HG03060 (cell line): ENCODE data around the gene CUL4B.
A peak's percentile ranks its signal among the peaks of the same experiment; 100 is the strongest.
"Not testable (repeated sequence)": the region's sequence is repeated elsewhere in the genome, so short reads cannot be mapped to it uniquely, and the experiment has no call there.

ENCODE experiments used
- ATAC-seq: cut with Tn5 transposase; IDR thresholded peaks from one replicate; pipeline ENCODE4 v1.9.1; 2021; ENCODE audit warnings: low read depth, moderate number of reproducible peaks; ENCODE audit not compliant: unreplicated experiment

The CUL4B gene

DNA sequence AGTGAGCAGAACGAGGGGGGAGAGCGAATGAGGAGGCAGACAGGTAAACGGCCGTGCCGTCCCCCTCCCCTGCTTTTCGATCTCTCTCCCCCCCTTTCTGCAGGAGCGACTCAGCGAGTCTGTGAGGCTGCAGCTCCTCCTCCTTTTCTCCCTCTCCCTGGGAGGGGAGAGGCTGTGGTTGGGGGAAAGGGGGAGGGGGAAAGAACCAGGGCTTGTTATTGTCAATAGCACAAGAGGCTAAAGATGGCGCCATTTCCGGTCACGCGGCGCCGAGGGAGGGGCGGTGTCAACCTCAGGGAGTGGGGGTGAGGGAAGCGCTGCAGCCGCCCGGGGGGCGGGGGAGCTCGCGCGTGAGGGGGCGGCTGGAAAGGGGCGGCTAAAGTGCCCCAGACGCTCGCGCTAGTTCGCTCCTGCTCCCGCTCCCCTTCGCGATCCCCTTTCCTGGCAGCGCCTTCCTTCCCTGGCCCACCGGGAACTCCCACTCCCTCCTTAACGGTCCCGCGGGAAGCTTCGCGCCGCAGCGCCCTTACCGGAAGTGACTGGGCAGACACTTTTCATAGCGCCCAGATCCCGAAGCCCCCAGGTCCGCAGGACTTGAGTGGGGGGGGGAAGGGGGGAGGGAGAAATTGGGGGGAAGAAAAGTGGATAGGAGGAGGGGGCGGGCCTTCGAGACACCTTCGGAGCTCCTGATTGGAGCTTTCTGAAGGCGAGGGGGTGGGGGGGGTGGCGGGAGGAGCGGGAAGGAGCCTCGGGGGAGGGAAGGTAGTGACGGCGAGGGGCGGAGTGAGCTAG is at the start of gene CUL4B:
Gene CUL4B, minus strand, starts transcription at position 121 of the 792 bp plus-strand sequence. CDS start 324 bp downstream, outside the sequence.
- peak; percentile 55 for ATAC-seq

GRCh38 chrX:120604361-120604782 is 43.6 kb upstream of the CUL4B start:
- no peak for ATAC-seq

DNA sequence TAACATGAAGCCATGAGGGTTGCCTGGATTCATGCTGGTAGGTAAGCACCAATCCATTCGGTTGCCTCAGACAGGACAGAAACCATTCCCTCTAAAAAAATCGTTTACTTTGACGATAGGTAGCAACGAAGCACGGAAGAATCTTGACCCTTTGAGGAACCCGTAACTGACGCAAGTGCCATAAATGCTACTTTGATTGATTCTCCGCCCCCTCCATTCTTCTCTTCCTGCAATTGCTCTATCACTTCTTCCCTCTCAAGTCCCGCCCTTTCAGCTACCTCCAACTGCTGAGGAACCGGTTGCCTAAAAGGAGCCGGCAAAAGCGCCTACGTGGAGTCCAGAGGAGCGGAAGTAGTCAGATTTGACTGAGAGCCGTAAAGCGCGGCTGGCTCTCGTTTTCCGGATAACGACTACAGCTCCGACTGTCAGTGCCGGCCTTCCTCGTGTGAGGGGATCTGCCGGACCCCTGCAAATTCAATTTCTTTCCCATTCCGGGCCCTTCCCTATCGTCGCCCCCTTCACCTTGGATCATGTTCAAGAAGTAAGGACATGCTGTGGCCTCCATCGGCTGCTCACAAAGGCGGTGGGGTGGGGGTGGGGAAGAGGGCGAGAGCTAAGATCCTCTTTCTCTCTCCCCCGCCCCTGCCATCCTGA is 43.1 kb upstream of the CUL4B start, which contains the start of gene MCTS1:
Gene MCTS1, plus strand, starts transcription at position 395 of the 654 bp plus-strand sequence. Its CDS starts 136 bp downstream, at position 531.
- ATAC-seq: peak; percentile 68

DNA sequence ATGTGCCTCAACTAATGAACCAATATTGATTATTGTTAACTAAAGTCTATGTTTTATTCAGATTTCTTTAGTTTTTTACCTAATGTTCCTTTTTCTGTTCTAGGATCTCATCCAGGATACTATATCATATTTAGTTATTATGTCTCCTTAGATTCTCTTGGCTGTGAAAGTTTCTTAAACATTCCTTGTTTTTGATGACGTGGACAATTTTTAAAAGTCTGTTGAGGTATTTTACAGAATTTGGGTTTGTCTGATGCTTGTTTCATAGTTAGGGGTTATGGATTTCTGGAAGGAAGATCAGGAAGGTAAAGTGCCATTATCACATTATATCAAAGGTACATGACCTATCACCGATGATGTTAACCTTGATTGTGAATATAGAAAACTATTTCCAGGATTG is 24.9 kb upstream of the CUL4B start:
- no peak for ATAC-seq

DNA sequence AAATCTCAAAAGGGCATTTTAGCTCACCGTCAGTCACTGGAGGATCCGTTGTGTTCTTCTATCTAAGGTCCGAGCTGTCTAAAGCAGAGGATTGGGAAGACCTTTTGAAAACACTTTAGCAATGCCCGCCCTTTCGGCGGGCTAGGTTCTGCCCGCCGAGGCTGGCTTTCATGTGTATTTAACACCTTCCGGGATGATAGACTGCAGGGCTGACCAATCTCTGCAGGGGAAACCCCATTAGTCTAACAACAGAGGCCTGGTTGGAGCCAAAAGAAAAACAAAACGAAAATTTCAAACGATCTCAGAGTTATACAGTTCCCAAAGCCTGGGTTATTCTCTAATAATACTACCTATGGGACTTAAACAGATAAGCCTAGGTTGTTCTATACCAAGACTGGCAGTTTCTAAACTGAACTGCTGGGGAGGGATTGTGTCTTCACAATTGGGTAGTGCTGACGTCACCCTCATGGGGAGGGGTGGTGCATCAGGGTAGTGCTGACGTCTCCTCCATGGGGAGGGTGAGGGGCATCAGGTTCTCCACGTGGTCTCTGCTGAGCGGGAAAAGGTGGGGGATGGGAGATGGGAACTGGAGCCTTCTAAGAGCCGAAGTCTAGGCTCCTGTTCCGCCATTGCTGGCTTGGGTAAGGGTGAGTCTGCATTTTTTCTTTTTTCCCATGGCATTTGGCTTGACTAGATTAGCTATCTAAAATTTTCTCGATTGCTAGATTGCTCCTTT is 14.8 kb upstream of the CUL4B start:
- no peak for ATAC-seq

- not testable (repeated sequence) for ATAC-seq
Observed at GRCh38 chrX:120573806-120574205, 13.0 kb upstream of the CUL4B start.

GRCh38 chrX:120570011-120570600 is 9.3 kb upstream of the CUL4B start:
- ATAC-seq: no peak

DNA sequence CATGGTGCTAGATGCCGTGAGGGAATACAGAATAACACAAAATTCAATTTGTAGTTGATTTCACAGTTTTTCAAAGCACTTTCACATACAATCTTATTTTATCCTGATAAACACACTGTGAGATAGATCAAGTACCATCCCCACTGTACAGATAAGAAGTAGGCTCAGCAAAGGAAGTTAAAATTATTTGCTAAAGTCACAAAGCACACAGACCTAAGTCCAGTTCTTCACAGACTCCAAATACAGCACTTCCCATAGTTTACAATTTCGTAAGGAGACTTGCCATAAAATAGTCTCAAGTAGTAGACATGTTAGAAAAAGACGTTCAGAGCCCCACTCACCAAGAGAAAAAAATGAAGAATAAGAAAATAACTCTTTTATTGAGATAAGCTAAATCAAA is 7.8 kb upstream of the CUL4B start:
- no peak for ATAC-seq

GRCh38 chrX:120568035-120568434 is 7.3 kb upstream of the CUL4B start:
- no peak for ATAC-seq

GRCh38 chrX:120566817-120567216 is 6.1 kb upstream of the CUL4B start:
- ATAC-seq: no peak

DNA sequence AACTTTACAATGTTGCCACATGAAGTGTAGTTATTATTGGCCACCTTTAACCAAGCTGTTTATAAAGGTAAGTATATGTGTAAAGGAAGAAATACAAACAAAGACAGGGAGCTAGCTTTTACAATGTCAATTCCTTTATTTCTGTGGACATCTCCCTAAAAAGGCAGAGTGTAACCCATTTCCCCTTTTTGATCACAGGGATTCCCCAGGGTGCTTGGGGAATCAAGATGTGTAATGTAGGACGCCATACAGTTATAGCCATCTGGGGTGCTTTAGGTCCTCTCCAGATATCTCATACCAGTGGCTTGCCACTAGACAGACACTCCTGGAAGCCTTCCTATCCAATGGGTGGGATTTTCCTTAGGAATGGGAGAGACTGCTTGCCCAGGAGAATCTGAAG is 4.2 kb upstream of the CUL4B start:
- no peak for ATAC-seq

DNA sequence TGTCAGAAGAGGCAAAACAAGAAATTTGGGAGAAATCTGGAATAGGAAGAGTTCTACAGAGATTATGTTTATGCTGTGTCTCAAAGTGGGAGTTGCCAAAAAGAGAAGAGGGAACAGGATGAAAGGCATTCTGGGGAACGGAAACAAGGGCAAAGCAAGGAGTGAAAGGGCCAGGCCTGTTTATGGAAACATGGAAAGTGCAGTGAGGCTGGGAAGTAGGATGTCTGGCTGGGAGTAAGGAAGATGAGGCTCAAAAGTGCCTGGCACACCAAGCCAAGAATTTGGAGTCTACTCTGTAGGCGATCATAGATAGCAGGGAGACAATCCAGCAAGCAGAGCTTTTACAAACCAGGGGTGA is 1.8 kb upstream of the CUL4B start:
- ATAC-seq: no peak

GRCh38 chrX:120561634-120562568 is 1.1 kb upstream of the CUL4B start:
- no peak for ATAC-seq

DNA sequence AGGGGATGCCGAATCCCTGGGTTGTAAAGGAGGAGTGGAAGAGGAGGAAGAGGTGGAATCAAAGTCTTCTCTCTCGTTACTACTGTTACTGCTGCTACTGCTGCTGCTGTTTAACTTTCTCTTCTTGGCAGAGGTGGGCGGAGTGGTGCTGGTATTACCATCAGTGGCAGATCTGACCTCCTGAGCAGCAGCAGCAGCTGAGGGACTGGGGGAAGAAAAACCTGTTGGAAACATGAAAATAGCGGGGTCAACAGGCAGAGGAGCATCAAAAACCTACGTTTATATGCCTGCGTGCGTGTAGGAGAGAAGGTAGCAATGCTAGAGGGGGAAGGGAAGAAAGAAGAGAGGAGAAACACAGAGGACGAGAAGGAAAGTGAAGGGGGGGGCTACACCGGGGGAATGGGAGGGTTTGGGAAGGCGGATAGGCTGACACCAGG is 339 bp downstream of the CUL4B start:
- ATAC-seq: peak; percentile 20

- no peak for ATAC-seq
Observed at GRCh38 chrX:120559804-120560203, 958 bp downstream of the CUL4B start.

- ATAC-seq: no peak
Observed at GRCh38 chrX:120556251-120556650, 4.5 kb downstream of the CUL4B start.

- no peak for ATAC-seq
Observed at GRCh38 chrX:120549483-120550452, 11.0 kb downstream of the CUL4B start.

GRCh38 chrX:120536061-120536460 is 24.7 kb downstream of the CUL4B start:
- no peak for ATAC-seq
